Motor neuron (in vitro differentiated cells): ENCODE results near the gene AKAP8L. TPM values are rescaled to one million over a fixed set of nuclear protein-coding genes. Genes with fewer than 3 reads are reported as not detected.

Experiments
- ATAC-seq, 8 experiments: fragments of 200-7000 bp; cut with Tn5 transposase; replicated peaks in 6 of 8; 2 replicates each; pipeline ENCODE4 v1.8.0; 2021; ENCODE audit warnings: mild to moderate bottlenecking in 8 of 8, moderate library complexity in 8 of 8
- H3K27ac ChIP-seq, 2 donors: fragments of 250-450 bp; sonication (Bioruptor Pico); 2 replicates each; pipeline ENCODE4 v1.9.0; 2021; ENCODE audit warnings: antibody characterized with exemption in 2 of 2, mild to moderate bottlenecking in 2 of 2, moderate library complexity in 1 of 2
- H3K4me1 ChIP-seq, 2 donors: fragments of 250-450 bp; sonication (Bioruptor Pico); replicated peaks in 1 of 2; 2 replicates each; pipeline ENCODE4 v1.6.1; 2021; ENCODE audit warnings: antibody characterized with exemption in 2 of 2, mild to moderate bottlenecking in 2 of 2, moderate library complexity in 1 of 2
- H3K4me3 ChIP-seq, 5 donors: fragments of 250-450 bp; sonication (Bioruptor Pico); 2 replicates each; pipeline ENCODE4 v1.9.0; 2021; ENCODE audit warnings: antibody characterized with exemption in 5 of 5, mild to moderate bottlenecking in 5 of 5, moderate library complexity in 4 of 5
- WGBS, 10 experiments: fragments of 450-650 bp; shearing (Covaris generic); methylation state at CpG; one replicate each; pipeline ENCODE4 v1.0.0; 2022; 5-methylcytosine and 5-hydroxymethylcytosine counted together
- in situ Hi-C, 9 experiments: fragments of 400-800 bp; cut with MboI; loops; one replicate each; pipeline ENCODE4 v1.15.0; 2021; ENCODE audit warnings: low sequenced_read_pairs in 9 of 9, low pct_unique_long_range_greater_than_20kb in 2 of 9; ENCODE audit not compliant: unreplicated experiment in 9 of 9
- total RNA-seq, 8 experiments: library from RNA; unstranded; fragments of 300-600 nt; gene quantifications; 2 replicates each; pipeline versions ENCODE4 v1.2.3 to v1.2.4, GENCODE V29; 2022

AKAP8L gene
- total RNA-seq, 8 experiments from 2014 or later, result 71.1 to 147 (median 108) TPM

DNA sequence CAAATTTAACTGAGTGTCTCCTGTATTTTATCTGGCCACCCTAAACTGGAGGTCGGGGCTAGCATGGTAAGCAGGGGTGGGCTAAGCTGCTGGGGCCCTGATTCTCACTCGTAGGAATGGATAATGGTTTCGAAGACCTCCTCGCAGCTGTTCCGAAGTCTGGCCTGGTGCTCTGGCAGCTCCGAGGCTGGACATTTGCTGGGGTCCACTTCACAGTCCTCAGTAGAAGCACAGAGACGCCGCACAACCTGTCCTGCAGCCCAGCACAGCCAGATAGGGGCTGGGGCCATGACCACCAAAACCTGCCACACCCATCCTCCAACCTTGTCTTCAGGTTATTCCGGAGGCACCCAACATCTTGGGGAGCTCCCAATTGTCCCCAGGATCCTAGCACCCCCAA lies 37.2 kb upstream of the AKAP8L start:
- peaks cover 2 to 8% of the 10 kb centered on the region in 2 donors for H3K4me1 ChIP-seq
- in situ Hi-C loops, result no loop called here
- H3K27ac ChIP-seq, result no peak overlapping the region
- WGBS, 10 experiments, result 54 to 90% (median 76%) methylated on average over 2 to 5 of the region's 9 CpGs; no CpG with 5 or more reads in 6 of the 10 experiments
- no peak for ATAC-seq
- H3K4me3 ChIP-seq, result no peak overlapping the region

DNA sequence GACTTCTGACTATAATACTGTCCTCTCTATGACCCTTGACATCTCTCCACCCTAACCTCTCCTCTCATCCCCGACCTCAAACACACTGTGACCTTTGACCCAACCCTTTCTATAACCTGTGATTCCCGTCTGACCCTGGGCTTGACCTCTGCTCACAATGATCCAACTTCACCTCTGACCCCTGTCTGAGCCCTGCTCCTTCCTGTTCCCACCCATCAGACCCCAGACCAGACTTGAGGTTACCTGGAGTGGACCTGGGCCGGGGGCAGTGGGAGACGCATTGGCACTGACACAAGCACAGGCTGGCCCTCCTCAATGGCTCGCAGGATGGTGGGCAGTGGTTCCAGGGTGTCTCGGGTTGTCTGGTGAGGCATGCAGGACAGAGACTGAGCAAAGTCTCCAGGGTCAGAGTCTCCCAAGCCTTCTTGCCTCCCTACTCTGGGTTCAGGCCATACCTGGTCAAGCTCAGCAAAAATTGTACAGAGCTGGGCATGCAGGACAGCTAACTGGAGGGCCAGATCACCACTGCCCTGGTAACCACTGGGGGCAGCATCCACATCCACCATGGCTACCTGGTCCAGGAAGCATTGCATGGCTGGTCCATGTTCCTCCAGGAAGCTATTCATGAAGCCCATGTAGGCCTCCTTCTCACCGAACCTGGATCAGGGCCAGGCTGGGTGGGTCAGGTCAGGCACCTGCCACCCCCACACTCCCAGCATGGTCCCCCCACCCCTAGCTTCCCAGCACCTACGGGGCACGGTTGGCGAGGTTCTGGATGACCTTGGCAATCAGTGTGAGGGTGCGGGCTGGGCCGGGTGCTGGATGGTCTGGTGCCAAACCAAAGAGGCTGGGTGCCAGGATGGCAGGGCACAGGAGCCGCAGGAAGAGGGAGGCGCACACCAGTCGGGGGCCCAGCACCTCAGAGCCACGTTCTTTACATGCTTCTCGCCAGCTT lies 35.4 kb upstream of the AKAP8L start:
- H3K4me1 ChIP-seq, result peaks cover 2 to 11% of the 10 kb centered on the region in 2 donors
- no peak for ATAC-seq
- in situ Hi-C loops, result no loop called here
- 0 to 78% (median 67%) methylated on average over 1 to 6 of the region's 17 CpGs; no CpG with 5 or more reads in 5 of the 10 experiments for WGBS, 10 experiments
- no peak overlapping the region for H3K27ac ChIP-seq
- no peak overlapping the region for H3K4me3 ChIP-seq

DNA sequence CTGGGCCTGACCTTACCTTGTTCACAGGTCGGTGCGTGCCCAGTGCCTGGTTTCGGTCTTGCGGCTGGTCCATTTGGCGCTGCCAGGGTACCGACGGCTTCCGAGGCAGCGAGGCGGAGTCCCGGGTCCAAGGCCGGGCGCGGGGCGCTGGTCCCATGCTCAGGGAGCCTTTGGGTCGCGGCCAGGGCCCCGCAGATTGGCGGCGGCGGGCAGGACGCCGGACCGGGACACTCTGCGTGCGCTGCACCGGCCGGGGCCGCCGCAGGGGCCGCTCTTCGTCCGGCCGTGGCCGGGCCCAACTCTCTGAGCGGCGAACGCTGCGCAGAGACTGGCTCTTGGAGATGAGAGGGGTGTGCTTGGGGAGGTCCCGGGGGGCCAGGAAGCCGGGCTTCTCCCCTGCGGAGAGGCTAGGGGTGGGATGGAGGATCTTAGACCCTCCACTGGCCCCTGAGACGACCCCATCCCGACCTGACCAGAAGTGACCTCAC lies 34.3 kb upstream of the AKAP8L start:
- H3K4me3 ChIP-seq, result peak overlapping the region in 2 of 5 donors; percentile 22 to 23

DNA sequence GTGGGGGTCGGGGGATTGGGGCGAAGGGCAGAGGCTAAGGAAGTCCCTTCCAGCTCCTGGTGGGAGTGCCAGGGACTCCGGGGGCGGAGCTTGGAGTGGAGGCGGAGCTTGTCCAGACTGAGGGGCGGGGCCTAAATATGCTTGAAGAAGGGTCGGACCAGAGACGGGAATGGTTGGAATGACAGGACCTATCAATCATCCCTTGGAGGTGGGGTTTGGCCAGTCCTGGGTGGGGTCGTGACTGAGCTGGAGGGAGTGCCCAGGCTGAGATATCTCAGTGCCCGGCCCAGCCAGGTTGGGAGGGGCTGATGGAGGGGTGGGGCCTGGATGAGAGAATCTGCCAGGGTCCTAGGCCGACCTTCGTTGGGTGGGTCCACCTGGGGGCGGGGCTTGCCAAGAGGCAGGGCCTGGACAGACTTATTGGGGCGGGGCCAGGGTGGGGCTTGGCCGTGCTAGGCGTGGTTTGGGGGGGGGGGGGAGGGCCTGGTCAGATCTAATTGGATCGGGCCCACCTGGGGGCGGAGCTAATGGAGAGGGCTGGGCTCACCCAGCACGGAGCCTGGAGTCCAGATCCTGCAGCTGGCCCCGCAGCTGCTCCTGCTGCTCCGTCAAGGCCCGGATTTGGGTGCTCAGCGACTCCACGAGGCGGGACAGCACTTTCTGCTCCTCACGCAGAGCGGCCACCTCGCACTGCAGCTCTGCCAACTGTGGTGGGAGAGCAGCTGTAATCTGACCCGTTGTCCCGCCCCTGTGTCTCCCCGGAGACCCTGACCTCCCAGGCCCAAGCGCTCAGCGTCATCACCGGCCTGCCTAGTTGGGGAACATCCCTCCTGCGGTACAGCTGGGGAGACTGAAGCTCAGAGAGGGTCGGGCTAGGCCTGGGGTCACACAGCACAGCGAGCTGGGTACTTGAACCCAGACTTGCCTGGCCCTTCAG lies 33.6 kb upstream of the AKAP8L start:
- ATAC-seq, result peak; percentile 49 to 78 (median 70)
- Histone ChIP-seq H3K27ac (no peak overlapping the region), H3K4me1 (peaks cover 8 to 11% of the 10 kb centered on the region in 2 donors), H3K4me3 (peak overlapping the region in 3 of 5 donors; percentile 22 to 23 (median 22))
- in situ Hi-C loops, result no loop called here
- 0 to 40% (median 6%) methylated on average over 1 to 8 of the region's 37 CpGs; no CpG with 5 or more reads in 5 of the 10 experiments for WGBS, 10 experiments

More for the DNA sequence above, 34.3 kb upstream of the AKAP8L start:
- WGBS, 10 experiments, result 4 to 12% methylated on average over 5 of the region's 44 CpGs; no CpG with 5 or more reads in 8 of the 10 experiments
- H3K27ac ChIP-seq, result no peak overlapping the region
- peak in 2 of 8 experiments; percentile 4 to 27 for ATAC-seq
- peaks cover 8 to 15% of the 10 kb centered on the region in 2 donors for H3K4me1 ChIP-seq
- in situ Hi-C loops, result no loop called here

DNA sequence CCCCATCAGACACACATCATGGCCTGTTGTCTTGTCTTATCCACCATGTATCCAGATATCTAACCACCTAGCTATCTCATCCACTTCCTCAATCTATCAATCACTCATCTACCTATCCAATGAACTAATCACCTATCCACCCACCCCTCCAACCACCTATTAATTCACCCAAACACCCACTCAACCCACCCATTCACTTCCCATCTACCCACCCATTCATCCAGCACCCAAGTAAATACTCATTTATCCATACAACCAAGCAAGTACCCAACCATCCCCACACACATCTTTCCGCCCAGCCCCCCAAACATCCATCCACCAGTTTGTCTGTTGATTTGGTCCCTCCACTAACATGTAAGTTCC lies 31.7 kb upstream of the AKAP8L start:
- no peak overlapping the region for H3K4me3 ChIP-seq

DNA sequence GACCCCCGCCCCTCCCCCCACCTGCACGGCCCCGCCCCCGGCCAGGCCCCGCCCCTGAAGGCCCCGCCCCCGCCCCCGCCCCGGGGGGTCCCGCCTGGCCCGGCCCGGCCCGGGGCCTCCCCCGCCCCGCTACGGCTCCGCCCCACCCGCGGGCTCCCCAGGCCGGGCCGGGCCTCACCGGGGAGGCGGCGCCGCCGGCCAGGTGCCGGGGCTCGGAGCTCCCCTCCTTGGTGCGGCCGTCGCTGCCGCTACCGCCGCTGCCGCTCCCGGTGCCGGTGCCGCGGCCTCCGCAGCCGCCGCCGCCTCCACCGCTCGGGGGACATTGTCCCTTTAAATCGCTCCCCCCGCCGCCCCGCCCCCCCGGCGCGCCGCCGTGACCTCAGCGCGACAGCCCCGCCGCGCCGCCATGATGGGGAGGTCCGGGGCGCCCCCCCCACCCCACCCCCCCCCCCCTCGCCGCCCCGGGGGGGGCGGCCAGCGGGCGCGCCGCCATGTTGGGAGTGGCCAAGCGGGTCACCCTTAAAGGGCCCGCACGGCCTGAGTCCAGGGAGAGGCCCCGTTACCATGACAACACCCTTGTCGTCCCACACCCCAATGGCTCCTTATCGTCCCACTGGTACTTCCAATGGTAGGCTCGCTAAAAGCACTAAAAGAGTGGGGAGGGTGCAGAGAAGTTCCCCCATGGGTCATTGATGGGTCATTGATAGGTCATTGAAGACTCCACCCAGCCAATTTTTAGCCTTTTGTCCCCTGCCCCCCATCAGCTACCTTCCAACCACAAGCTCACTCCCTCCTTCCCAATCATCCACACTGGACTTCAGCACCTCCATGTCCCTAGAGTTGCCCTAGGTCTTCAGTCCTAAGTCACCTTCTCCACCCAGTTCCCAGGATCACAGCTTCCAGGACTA lies 31.1 kb upstream of the AKAP8L start, which contains the start of gene WIZ:
Gene WIZ (minus strand): TSS at position 337 of the 908 bp plus-strand sequence. CDS start 1,649 bp downstream, outside the sequence.
- H3K4me1 ChIP-seq, result peaks cover 8% of the 10 kb centered on the region in 2 donors
- peak within 1 kb of the TSS; percentile 58 to 82 for H3K27ac ChIP-seq
- 0 to 20% (median 8%) methylated on average over 2 of the region's 77 CpGs; no CpG with 5 or more reads in 7 of the 10 experiments for WGBS, 10 experiments
- ATAC-seq, result peak; percentile 33 to 59 (median 40)
- in situ Hi-C loops, result no loop called here
- H3K4me3 ChIP-seq, result peak within 1 kb of the TSS; percentile 72 to 100 (median 96)

More for the DNA sequence above, 31.7 kb upstream of the AKAP8L start:
- Histone ChIP-seq H3K27ac (no peak overlapping the region), H3K4me1 (peaks cover 8% of the 10 kb centered on the region in 2 donors)
- no peak for ATAC-seq
- WGBS, 10 experiments, result 80% methylated on average over 1 of the region's 1 CpG; no CpG with 5 or more reads in 9 of the 10 experiments
- in situ Hi-C loops, result no loop called here

DNA sequence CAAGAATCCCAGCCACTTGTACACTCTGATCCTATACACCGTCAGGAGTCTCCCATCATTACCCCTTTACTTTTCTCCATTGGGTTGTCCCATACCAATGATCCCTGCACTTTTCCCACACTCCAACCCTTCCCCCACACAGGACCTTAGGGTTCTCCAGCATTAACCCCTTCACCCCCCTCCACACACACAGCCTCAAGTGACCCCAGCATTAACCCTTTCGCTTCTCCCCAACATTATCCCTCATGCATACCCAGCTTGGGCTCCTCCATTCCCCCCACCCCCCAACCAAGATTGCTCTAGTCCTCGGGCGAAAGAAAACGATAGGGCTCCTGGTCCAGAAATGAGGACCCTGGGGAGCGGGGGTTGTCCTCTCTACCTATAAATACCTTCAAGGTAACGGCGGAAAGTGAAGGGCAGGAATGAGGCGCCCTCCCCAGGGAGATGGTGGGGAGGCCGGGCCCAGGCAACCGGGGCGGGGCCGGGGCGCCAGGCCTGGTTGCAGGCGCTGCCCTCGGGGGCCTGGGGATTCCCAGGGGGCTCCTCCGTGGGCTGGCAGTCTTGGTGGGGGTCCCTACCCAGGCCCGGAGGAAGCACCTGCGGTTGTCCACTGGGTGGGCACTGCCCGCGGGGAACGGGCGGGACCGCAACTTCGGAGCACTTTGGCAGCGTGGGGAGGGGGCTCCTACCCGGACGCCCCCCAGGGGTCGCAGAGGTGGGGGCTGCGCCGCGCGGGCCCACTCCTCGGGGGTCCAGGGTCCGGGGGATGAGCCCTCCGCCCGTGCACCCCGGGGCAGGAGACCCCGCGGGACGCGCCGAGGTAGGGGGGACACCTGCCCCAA lies 30.2 kb upstream of the AKAP8L start:
- ATAC-seq, result peak in 1 of 8 experiments; percentile 0
- Histone ChIP-seq H3K4me1 (peaks cover 8% of the 10 kb centered on the region in 2 donors), H3K4me3 (peak overlapping the region; percentile 72 to 100 (median 96)), H3K27ac (peak overlapping the region in 1 of 2 donors; percentile 9)
- no CpG with 5 or more reads among the region's 43 CpGs for WGBS, 10 experiments
- in situ Hi-C loops, result no loop called here

DNA sequence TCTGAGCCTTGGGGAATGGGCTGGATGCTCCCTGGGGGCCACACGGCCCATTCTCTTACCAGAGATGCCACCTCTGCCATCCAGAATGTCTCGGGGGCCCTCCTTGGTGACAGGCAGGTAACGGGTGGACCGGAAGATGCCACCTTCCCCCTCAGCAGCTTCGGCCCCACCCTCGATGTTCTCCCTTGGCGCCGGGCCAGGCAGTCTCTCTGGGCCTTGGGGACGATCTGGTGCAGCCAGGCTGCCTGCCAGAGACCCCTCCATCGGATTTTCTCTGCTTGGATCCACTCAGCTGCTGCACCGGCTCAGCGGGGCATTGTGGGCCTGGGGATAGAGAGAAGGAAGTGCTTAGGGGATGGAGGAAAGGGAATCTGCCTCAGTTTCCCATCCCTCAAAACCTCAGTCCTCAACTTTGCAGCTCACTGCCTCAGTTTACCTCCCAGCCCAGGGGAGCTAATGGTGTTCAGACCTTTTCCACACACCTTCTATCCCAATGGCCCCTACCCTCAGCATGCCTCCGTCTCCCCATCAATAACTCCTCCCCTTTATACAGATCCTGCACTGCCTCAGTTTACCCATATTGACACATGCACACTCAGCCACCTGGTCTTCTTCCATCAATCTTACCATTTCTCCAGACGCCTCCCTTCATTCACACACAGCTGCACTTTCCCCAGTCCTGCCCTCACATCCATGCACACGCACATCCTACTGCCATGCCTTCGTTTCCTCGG lies 29.4 kb upstream of the AKAP8L start:
- 27 to 100% (median 41%) methylated on average over 1 to 12 of the region's 17 CpGs; no CpG with 5 or more reads in 2 of the 10 experiments for WGBS, 10 experiments
- in situ Hi-C loops, result no loop called here
- Histone ChIP-seq H3K4me3 (peak overlapping the region in 4 of 5 donors; percentile 72 to 100 (median 95)), H3K27ac (no peak overlapping the region), H3K4me1 (peaks cover 8% of the 10 kb centered on the region in 2 donors)
- ATAC-seq, result no peak

DNA sequence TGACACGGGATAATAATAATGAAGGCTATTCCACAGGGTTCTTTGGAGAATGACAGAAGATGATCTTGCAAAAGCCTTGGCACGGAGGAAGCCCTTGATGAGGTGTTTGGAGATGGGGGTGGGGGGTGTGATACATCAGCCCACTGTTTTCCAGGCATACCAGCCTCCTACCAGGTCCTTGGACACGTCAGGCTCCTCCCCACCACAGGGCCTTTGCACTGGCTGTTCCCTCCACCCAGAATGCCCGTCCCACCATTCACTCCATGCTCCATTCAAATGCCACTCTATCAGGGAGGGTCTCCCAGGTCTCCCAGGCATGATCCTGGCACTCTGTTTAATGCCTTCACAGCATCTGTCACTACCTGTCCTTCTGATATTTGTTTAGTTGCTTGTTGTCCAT lies 28.3 kb upstream of the AKAP8L start:
- WGBS, 10 experiments, result 50 to 100% (median 81%) methylated on average over 1 to 3 of the region's 4 CpGs; no CpG with 5 or more reads in 2 of the 10 experiments
- in situ Hi-C loops, result no loop called here
- Histone ChIP-seq H3K27ac (no peak overlapping the region), H3K4me3 (no peak overlapping the region), H3K4me1 (peaks cover 5 to 8% of the 10 kb centered on the region in 2 donors)
- no peak for ATAC-seq

DNA sequence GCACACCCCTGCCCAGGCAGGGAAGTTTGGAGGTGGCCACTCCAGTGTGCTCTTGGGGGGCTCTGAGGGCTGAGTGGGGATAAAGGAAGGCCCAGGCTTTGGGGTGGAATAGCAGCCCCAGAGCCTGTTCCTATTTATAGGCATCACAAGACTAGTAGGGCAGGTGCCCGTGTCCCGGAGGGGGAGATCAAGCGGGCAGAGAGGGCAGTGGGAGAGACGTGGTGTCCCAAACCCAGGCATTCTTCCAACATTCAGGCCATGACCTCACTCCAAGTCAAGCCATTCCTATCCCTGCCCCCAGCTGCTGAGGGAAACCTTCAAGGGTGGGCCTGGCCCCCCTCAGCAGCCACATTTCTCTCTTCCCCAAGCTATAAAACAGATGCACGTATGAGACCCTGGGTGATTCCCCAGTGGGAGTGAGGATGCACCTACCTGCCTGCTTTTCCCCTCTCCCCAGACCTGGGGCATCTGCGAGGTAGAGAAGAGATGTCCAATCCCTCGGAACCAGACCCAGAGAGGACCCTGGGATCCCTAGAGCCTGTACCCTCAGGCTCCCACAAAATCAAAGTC lies 27.1 kb upstream of the AKAP8L start:
- no peak overlapping the region for H3K4me3 ChIP-seq
- in situ Hi-C loops, result no loop called here
- peaks cover 5 to 8% of the 10 kb centered on the region in 2 donors for H3K4me1 ChIP-seq
- no peak for ATAC-seq
- WGBS, 10 experiments, result 20 to 100% (median 70%) methylated on average over 1 of the region's 7 CpGs; no CpG with 5 or more reads in 6 of the 10 experiments
- H3K27ac ChIP-seq, result no peak overlapping the region
